Measurements from ENCODE around the gene IDI1. TPM values are rescaled to one million over a fixed set of nuclear protein-coding genes. Genes with fewer than 3 reads are reported as not detected.
"Not testable (repeated sequence)": the region's sequence is repeated elsewhere in the genome, so short reads cannot be mapped to it uniquely, and the experiment has no call there.

The IDI1 gene
- total RNA-seq, 3 donors from 2014 or later, result 26.2 to 48.4 (median 45.1) TPM

GRCh38 chr10:1074052-1074747, 25.3 kb upstream of the IDI1 start:
- DNase-seq (ENCODE audit: low spot score in 2 of 2), result no peak
- Histone ChIP-seq H3K4me1 (no peaks in the 10 kb centered on the region), H3K27me3 (no peaks in the 10 kb centered on the region), H3K9me3 (no peaks in the 10 kb centered on the region), H3K4me3 (no peak overlapping the region), H3K36me3 (no peaks in the 10 kb centered on the region), H3K27ac (no peak overlapping the region)
- intact Hi-C loops (cut with DNase I; ENCODE audit: low total_unique reads), result loop anchor here (10.0 kb wide), 1 partner anchor 151 kb away; no protein-coding TSS in a partner anchor
- TF ChIP-seq POLR2AphosphoS5 (IDR thresholded peaks at IDR 0.05) (no peak), CTCF (IDR thresholded peaks at IDR 0.05) (no peak), POLR2A (IDR thresholded peaks at IDR 0.05) (no peak)

GRCh38 chr10:1070919-1071318, 22.0 kb upstream of the IDI1 start:
- no peaks in the 10 kb centered on the region for H3K36me3 ChIP-seq

GRCh38 chr10:1068380-1069361, 19.8 kb upstream of the IDI1 start:
- no peaks in the 10 kb centered on the region for H3K9me3 ChIP-seq
- H3K4me1 ChIP-seq, result no peaks in the 10 kb centered on the region
- DNase-seq (ENCODE audit: low spot score in 2 of 2), result no peak
- TF ChIP-seq POLR2A (IDR thresholded peaks at IDR 0.05) (no peak), CTCF (IDR thresholded peaks at IDR 0.05) (no peak), POLR2AphosphoS5 (IDR thresholded peaks at IDR 0.05) (no peak)
- intact Hi-C loops (cut with DNase I; ENCODE audit: low total_unique reads), result no loop called here
- H3K4me3 ChIP-seq, result no peak overlapping the region
- no peaks in the 10 kb centered on the region for H3K36me3 ChIP-seq
- H3K27me3 ChIP-seq, result no peaks in the 10 kb centered on the region
- H3K27ac ChIP-seq, result no peak overlapping the region

More at GRCh38 chr10:1070919-1071318, 22.0 kb upstream of the IDI1 start:
- Histone ChIP-seq H3K27ac (no peak overlapping the region), H3K9me3 (no peaks in the 10 kb centered on the region), H3K4me1 (no peaks in the 10 kb centered on the region), H3K27me3 (no peaks in the 10 kb centered on the region), H3K4me3 (no peak overlapping the region)
- no peak for DNase-seq (ENCODE audit: low spot score in 2 of 2)
- intact Hi-C loops (cut with DNase I; ENCODE audit: low total_unique reads), result loop anchor here (10.0 kb wide), 1 partner anchor 154 kb away; no protein-coding TSS in a partner anchor
- TF ChIP-seq POLR2AphosphoS5 (IDR thresholded peaks at IDR 0.05), result no peak
- TF ChIP-seq CTCF (IDR thresholded peaks at IDR 0.05), result no peak
- no peak for TF ChIP-seq POLR2A (IDR thresholded peaks at IDR 0.05)

GRCh38 chr10:1066734-1067133, 17.8 kb upstream of the IDI1 start:
- intact Hi-C loops (cut with DNase I; ENCODE audit: low total_unique reads); DNase-seq (ENCODE audit: low spot score in 2 of 2); H3K27ac ChIP-seq; H3K36me3 ChIP-seq; H3K27me3 ChIP-seq; H3K4me3 ChIP-seq; H3K9me3 ChIP-seq; H3K4me1 ChIP-seq: not testable (repeated sequence)

- intact Hi-C loops (cut with DNase I; ENCODE audit: low total_unique reads), result no loop called here
- no peak for TF ChIP-seq CTCF (IDR thresholded peaks at IDR 0.05)
- TF ChIP-seq POLR2AphosphoS5 (IDR thresholded peaks at IDR 0.05), result no peak
- no peak for TF ChIP-seq POLR2A (IDR thresholded peaks at IDR 0.05)
- Histone ChIP-seq H3K4me3 (no peak overlapping the region), H3K9me3 (no peaks in the 10 kb centered on the region), H3K27ac (no peak overlapping the region), H3K36me3 (no peaks in the 10 kb centered on the region), H3K27me3 (no peaks in the 10 kb centered on the region), H3K4me1 (no peaks in the 10 kb centered on the region)
- no peak for DNase-seq (ENCODE audit: low spot score in 2 of 2)
Measured at GRCh38 chr10:1064964-1065247, 16.0 kb upstream of the IDI1 start.
